Colonic mucosa (tissue), 4 donors: Measurements from ENCODE around the gene NXPE3. TPM values are rescaled to one million over a fixed set of nuclear protein-coding genes. Genes with fewer than 3 reads are reported as not detected.

Source experiments
- DNase-seq: peaks from one replicate; pipeline ENCODE4 v3.0.0-alpha.2; 2020
- H3K27ac ChIP-seq: fragments of 200-600 bp; one replicate; pipeline ENCODE4 v1.8.0; 2021
- H3K27me3 ChIP-seq: fragments of 200-600 bp; one replicate; pipeline ENCODE4 v1.8.0; 2021
- H3K36me3 ChIP-seq: fragments of 200-600 bp; one replicate; pipeline ENCODE4 v1.8.0; 2021
- H3K4me1 ChIP-seq: fragments of 200-600 bp; one replicate; pipeline ENCODE4 v1.8.0; 2021; ENCODE audit warnings: mild to moderate bottlenecking
- H3K4me3 ChIP-seq: fragments of 200-600 bp; one replicate; pipeline ENCODE4 v1.8.0; 2021
- H3K9ac ChIP-seq, 2 donors: one replicate each; pipeline ENCODE4 v1.7.0; 2013; ENCODE audit warnings: control low read depth in 2 of 2, low read depth in 2 of 2, low read length in 2 of 2
- H3K9me3 ChIP-seq: fragments of 200-600 bp; one replicate; pipeline ENCODE4 v1.8.0; 2021
- CTCF ChIP-seq: fragments of 200-600 bp; IDR thresholded peaks from one replicate; pipeline ENCODE4 v1.8.0; 2022; ENCODE audit warnings: antibody characterized with exemption, mild to moderate bottlenecking
- intact Hi-C: fragments of 100-400 bp; cut with DNase I; formaldehyde crosslinking; loops from one replicate; pipeline ENCODE4 v1.14.1; 2022
- total RNA-seq, 2 donors: library from RNA; stranded (reverse); fragmentation: NEBNext Ultra II Directional in 1 of 2; extraction: Animal tissue kit (Norgen Biotek cat#: 25700) in 1 of 2; gene quantifications; one replicate each; pipeline ENCODE4 v1.2.1, GENCODE V29; 2021
- donor health status: healthy.
- donor health status: DM: no; HTN: no; CAD: no.
- donor health status: DM: no; HTN: no; CAD: no.

Gene NXPE3
- total RNA-seq, 2 donors from 2014 or later: 2.1 to 3.5 TPM

DNA sequence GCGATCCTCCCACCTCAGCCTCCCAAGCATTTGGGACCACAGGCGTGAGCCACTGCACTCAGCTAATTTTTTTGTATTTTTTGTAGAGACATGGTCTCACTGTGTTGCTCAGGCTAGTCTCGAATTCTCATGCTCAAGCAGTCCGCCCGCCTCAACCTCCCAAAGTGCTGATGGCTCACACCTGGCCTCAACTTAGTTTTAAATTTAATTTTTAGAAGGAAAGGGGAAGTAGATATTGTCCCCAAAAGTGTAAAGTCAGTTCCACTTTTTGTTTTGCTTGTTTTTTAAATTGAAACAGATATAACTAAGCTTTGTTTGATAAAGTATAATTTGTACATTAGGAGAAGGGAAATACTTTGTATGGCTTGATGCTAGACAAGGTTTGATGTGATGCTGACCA, 39.0 kb downstream of the NXPE3 start:
- TF ChIP-seq CTCF: no peak
- H3K9me3 ChIP-seq: no peaks in the 10 kb centered on the region
- H3K27ac ChIP-seq: no peak overlapping the region
- intact Hi-C loops: no loop called here
- H3K4me3 ChIP-seq: no peak overlapping the region
- no peaks in the 10 kb centered on the region for H3K36me3 ChIP-seq
- no peak for DNase-seq
- H3K27me3 ChIP-seq: no peaks in the 10 kb centered on the region
- H3K9ac ChIP-seq: no peak overlapping the region
- H3K4me1 ChIP-seq: peaks cover 11% of the 10 kb centered on the region

DNA sequence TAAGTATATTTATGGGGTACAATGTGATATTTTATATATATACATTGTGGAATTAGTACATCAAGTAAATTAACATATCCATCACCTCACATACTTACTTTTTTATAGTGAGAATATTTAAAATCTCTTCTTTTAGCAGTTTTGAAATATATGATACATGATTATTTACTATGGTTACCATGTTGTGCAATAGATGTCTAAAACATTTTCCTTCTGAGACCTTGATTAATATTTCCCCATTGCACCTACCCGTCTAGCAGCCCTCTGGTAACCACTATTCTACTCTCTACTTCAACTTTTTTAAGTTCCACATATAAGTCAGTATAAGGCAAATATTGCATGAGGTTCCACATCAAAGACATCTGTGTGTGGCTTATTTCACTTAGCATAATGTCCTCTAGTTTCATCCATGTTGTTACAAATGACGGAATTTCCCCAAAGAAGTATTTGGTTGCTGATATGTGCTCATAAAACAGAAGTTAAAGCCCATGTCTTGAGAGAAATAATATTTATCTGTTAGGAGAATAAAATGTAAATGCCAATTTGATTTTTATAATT, 40.7 kb downstream of the NXPE3 start:
- H3K4me1 ChIP-seq: peaks cover 4% of the 10 kb centered on the region
- H3K36me3 ChIP-seq: no peaks in the 10 kb centered on the region
- H3K27me3 ChIP-seq: no peaks in the 10 kb centered on the region
- H3K27ac ChIP-seq: no peak overlapping the region
- no peak overlapping the region for H3K4me3 ChIP-seq
- no peak for DNase-seq
- H3K9ac ChIP-seq: no peak overlapping the region
- intact Hi-C loops: no loop called here
- TF ChIP-seq CTCF: no peak
- no peaks in the 10 kb centered on the region for H3K9me3 ChIP-seq

- no peak overlapping the region for H3K4me3 ChIP-seq
Measured at GRCh38 chr3:101821503-101821902, 42.5 kb downstream of the NXPE3 start.

GRCh38 chr3:101823525-101823924, 44.5 kb downstream of the NXPE3 start:
- Histone ChIP-seq H3K27ac (no peak overlapping the region), H3K9ac (no peak overlapping the region), H3K36me3 (no peaks in the 10 kb centered on the region), H3K4me1 (peaks cover under 1% of the 10 kb centered on the region), H3K9me3 (no peaks in the 10 kb centered on the region), H3K4me3 (no peak overlapping the region), H3K27me3 (no peaks in the 10 kb centered on the region)
- intact Hi-C loops: no loop called here
- DNase-seq: no peak
- TF ChIP-seq CTCF: no peak

More at GRCh38 chr3:101821503-101821902, 42.5 kb downstream of the NXPE3 start:
- no peak for TF ChIP-seq CTCF
- Histone ChIP-seq H3K27me3 (no peaks in the 10 kb centered on the region), H3K9ac (no peak overlapping the region), H3K27ac (no peak overlapping the region), H3K4me1 (no peaks in the 10 kb centered on the region), H3K9me3 (no peaks in the 10 kb centered on the region), H3K36me3 (no peaks in the 10 kb centered on the region)
- intact Hi-C loops: no loop called here
- no peak for DNase-seq

DNA sequence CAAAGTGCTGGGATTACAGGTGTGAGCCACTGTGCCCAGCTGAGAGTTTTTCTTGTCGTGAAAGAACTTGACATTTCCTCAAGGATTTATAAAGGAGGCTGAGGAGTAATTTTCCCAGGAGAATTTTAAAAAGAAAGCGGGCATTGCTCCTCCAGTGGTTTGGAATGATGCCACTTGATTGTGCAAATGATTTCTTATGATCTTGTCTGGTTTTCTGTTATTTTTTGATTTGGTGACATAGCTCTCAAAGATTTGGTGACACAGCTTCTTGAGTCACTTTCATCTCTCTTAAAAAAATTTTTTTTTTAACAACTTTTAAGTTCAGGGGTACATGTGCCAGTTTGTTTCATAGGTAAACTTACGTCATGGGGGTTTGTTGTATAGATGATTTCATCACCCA, 45.7 kb downstream of the NXPE3 start:
- H3K27ac ChIP-seq: no peak overlapping the region
- DNase-seq: no peak
- peaks cover 11% of the 10 kb centered on the region for H3K4me1 ChIP-seq
- no peaks in the 10 kb centered on the region for H3K36me3 ChIP-seq
- no peak overlapping the region for H3K4me3 ChIP-seq
- no peak overlapping the region for H3K9ac ChIP-seq
- intact Hi-C loops: no loop called here
- TF ChIP-seq CTCF: no peak
- H3K9me3 ChIP-seq: no peaks in the 10 kb centered on the region
- no peaks in the 10 kb centered on the region for H3K27me3 ChIP-seq
